PC-9 (cell line): ENCODE results near the gene CACNA1S. TPM values are rescaled to one million over a fixed set of nuclear protein-coding genes. Genes with fewer than 3 reads are reported as not detected.

Experiments used
- BruUV-seq: library from RNA; stranded (reverse); fragments of 400-500 nt; replicated peaks from 2 replicates; lab custom pipeline; 2021; lab: Mats Ljungman, UMichigan
- CTCF ChIA-PET: fragments of 300-600 bp; sonication (Branson Sonifier 250); formaldehyde crosslinking; loops from one replicate; lab custom pipeline; 2022; ENCODE audit warnings: antibody characterized with exemption; lab: Charles Lee
- POLR2A ChIA-PET: fragments of 300-600 bp; sonication (Branson Sonifier 250); formaldehyde crosslinking; loops from one replicate; lab custom pipeline; 2022; ENCODE audit warnings: antibody characterized with exemption; ENCODE audit not compliant: unreplicated experiment; lab: Charles Lee
- DNase-seq, 2 experiments: peaks; one replicate each; pipeline versions ENCODE4 v3.0.0 to v3.0.0-alpha.2; 2015 to 2022; ENCODE audit warnings: mixed read lengths in 1 of 2
- H2AFZ ChIP-seq: fragments of 200-600 bp; sonication (generic); 2 replicates; pipeline ENCODE4 v1.8.1; 2017; ENCODE audit warnings: antibody characterized with exemption
- H3F3A ChIP-seq: fragments of 200-600 bp; sonication (generic); 2 replicates; pipeline ENCODE4 v1.8.1; 2017; ENCODE audit warnings: antibody characterized with exemption, mild to moderate bottlenecking, low read depth; ENCODE audit not compliant: insufficient read depth
- H3K27ac ChIP-seq: fragments of 200-600 bp; sonication (generic); 2 replicates; pipeline ENCODE4 v1.6.1; 2016; ENCODE audit warnings: mixed run types
- H3K27me3 ChIP-seq: fragments of 200-600 bp; sonication (generic); 2 replicates; pipeline ENCODE4 v1.6.1; 2016; ENCODE audit warnings: low read depth, mixed run types; ENCODE audit not compliant: insufficient read depth
- H3K36me3 ChIP-seq: fragments of 200-600 bp; sonication (generic); 2 replicates; pipeline ENCODE4 v1.6.1; 2016; ENCODE audit warnings: low read depth, mixed run types
- H3K4me1 ChIP-seq: fragments of 200-600 bp; sonication (generic); replicated peaks from 2 replicates; pipeline ENCODE4 v1.6.1; 2016; ENCODE audit warnings: mixed run types; ENCODE audit not compliant: insufficient read depth
- H3K4me2 ChIP-seq: fragments of 200-600 bp; sonication (generic); 2 replicates; pipeline ENCODE4 v1.6.1; 2017; ENCODE audit warnings: mixed run types
- H3K4me3 ChIP-seq: fragments of 200-600 bp; sonication (generic); 2 replicates; pipeline ENCODE4 v1.6.1; 2016; ENCODE audit warnings: mixed run types
- H3K79me2 ChIP-seq: fragments of 200-600 bp; sonication (generic); 2 replicates; pipeline ENCODE4 v1.6.1; 2017; ENCODE audit warnings: low read depth, mixed run types
- H3K9me2 ChIP-seq: fragments of 200-600 bp; sonication (generic); 2 replicates; pipeline ENCODE4 v1.8.1; 2017; ENCODE audit warnings: mild to moderate bottlenecking; ENCODE audit not compliant: insufficient read depth
- H3K9me3 ChIP-seq: fragments of 200-600 bp; sonication (generic); 2 replicates; pipeline ENCODE4 v1.8.1; 2016; ENCODE audit warnings: low read depth; ENCODE audit not compliant: insufficient read depth
- H4K20me1 ChIP-seq: fragments of 200-600 bp; sonication (generic); 2 replicates; pipeline ENCODE4 v1.8.1; 2017; ENCODE audit not compliant: insufficient read depth
- EZH2 ChIP-seq: fragments of 200-600 bp; sonication (generic); IDR thresholded peaks from 2 replicates; pipeline ENCODE4 v1.8.0; 2017; ENCODE audit warnings: antibody characterized with exemption, low read depth
- intact Hi-C: fragments of 100-400 bp; cut with micrococcal nuclease; formaldehyde crosslinking; loops from one replicate; pipeline ENCODE4 v1.10.0; 2022; ENCODE audit not compliant: unreplicated experiment
- total RNA-seq: library from RNA; stranded (reverse); gene quantifications from 2 replicates; pipeline ENCODE4 v1.2.3, GENCODE V29; 2021
- TF ChIP-seq, protein P1 (sequence below): fragments of 200-600 bp; sonication (generic); conservative IDR thresholded peaks from 2 replicates; pipeline ENCODE4 v1.6.1; 2017; ENCODE audit warnings: mixed run types, antibody characterized with exemption, mild to moderate bottlenecking, moderate library complexity

The CACNA1S gene
- total RNA-seq, 1 experiment from 2014 or later, result not detected

DNA sequence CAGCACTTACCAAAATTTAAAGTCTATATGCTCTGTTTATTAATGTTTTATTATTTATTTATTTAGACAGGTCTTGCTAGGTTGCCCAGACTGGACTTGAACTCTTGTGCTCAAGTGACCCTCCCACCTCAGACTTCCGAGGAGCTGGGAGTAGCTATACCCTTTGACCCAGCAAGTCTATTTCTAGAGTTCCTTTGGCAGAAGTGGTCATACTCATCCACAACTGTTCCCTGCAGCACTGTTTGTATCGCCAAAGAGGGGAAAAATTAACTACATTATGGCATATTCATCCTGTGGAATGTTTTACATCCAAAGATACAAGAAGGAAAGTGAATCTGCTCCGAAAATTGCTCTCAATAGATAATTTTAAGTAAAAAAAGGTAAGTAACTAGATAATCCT, 28.5 kb downstream of the CACNA1S start:
- TF ChIP-seq, protein P1, sequence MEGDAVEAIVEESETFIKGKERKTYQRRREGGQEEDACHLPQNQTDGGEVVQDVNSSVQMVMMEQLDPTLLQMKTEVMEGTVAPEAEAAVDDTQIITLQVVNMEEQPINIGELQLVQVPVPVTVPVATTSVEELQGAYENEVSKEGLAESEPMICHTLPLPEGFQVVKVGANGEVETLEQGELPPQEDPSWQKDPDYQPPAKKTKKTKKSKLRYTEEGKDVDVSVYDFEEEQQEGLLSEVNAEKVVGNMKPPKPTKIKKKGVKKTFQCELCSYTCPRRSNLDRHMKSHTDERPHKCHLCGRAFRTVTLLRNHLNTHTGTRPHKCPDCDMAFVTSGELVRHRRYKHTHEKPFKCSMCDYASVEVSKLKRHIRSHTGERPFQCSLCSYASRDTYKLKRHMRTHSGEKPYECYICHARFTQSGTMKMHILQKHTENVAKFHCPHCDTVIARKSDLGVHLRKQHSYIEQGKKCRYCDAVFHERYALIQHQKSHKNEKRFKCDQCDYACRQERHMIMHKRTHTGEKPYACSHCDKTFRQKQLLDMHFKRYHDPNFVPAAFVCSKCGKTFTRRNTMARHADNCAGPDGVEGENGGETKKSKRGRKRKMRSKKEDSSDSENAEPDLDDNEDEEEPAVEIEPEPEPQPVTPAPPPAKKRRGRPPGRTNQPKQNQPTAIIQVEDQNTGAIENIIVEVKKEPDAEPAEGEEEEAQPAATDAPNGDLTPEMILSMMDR, result no peak
- DNase-seq, result no peak
- Histone ChIP-seq H3K4me3 (no peak overlapping the region), H3K36me3 (no peaks in the 10 kb centered on the region), H3K9me3 (no peaks in the 10 kb centered on the region), H2AFZ (no peak overlapping the region), H4K20me1 (no peaks in the 10 kb centered on the region), H3K4me2 (no peak overlapping the region), H3K27me3 (peaks cover 35% of the 10 kb centered on the region), H3K9me2 (no peaks in the 10 kb centered on the region), H3K27ac (no peak overlapping the region), H3F3A (no peaks in the 10 kb centered on the region), H3K79me2 (no peaks in the 10 kb centered on the region), H3K4me1 (no peaks in the 10 kb centered on the region)
- ChIA-PET CTCF (interaction anchor here (0.6 kb wide), 1 partner anchor 28 kb away, joined by 16 read pairs; the partner anchor contains the start of gene CACNA1S), POLR2A (no interaction called here)
- BruUV-seq, result no TSS peak
- intact Hi-C loops, result no loop called here

DNA sequence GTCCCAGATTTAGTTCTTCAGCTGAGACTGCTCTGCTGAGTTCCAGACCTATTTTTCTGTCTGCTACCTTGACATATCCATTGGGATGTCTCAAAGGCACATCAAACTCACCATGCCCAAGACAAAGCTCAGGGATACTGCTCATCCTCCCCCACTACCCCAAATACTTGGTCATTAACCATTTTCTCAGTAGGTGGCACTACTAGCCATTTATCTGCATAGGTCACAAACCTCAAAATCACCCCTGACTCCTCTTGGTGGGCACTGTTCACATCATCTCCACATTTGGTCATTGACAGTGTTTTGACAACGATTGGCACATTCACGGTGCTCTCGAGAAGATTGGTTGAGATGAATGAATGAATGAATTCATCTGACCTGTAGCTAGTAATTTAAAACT, 32.1 kb downstream of the CACNA1S start:
- BruUV-seq, result no TSS peak
- Histone ChIP-seq H3K27ac (no peak overlapping the region), H3K9me2 (no peaks in the 10 kb centered on the region), H3K79me2 (no peaks in the 10 kb centered on the region), H3F3A (no peaks in the 10 kb centered on the region), H4K20me1 (no peaks in the 10 kb centered on the region), H3K27me3 (peaks cover 57% of the 10 kb centered on the region), H3K9me3 (no peaks in the 10 kb centered on the region), H2AFZ (no peak overlapping the region), H3K4me2 (no peak overlapping the region), H3K36me3 (no peaks in the 10 kb centered on the region), H3K4me3 (no peak overlapping the region), H3K4me1 (no peaks in the 10 kb centered on the region)
- TF ChIP-seq, protein P1, result no peak
- no peak for TF ChIP-seq EZH2
- intact Hi-C loops, result no loop called here
- ChIA-PET CTCF (interaction anchor here (0.6 to 0.8 kb wide), 3 partner anchors 33 to 546 kb away, joined by 3 to 18 read pairs (median 10); no protein-coding TSS in a partner anchor), POLR2A (interaction anchor here (0.7 kb wide), 1 partner anchor 33 kb away, joined by 3 read pairs; no protein-coding TSS in a partner anchor)
- DNase-seq, result no peak

DNA sequence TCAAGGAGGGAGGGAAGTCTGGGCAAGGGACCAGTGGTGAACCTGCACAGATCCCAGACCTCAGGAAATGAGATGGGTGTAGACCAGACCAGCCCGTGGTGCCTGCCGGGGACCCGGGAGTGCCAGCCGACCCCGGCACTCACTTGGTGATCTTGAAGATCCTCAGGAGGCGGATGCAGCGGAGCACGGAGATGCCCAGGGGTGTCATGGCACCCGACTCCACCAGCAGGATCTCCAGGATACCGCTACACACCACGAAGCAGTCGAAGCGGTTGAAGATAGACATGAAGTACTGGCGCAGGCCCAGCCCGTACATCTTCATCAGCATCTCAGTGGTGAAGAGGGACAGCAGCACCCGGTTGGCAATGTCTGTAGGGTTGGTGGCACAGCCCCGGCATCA, 34.5 kb downstream of the CACNA1S start:
- Histone ChIP-seq H3K4me1 (no peaks in the 10 kb centered on the region), H2AFZ (no peak overlapping the region), H3K9me3 (no peaks in the 10 kb centered on the region), H3K36me3 (no peaks in the 10 kb centered on the region), H4K20me1 (no peaks in the 10 kb centered on the region), H3K27me3 (peaks cover 47% of the 10 kb centered on the region), H3K4me3 (no peak overlapping the region), H3K27ac (no peak overlapping the region), H3K9me2 (no peaks in the 10 kb centered on the region), H3F3A (no peaks in the 10 kb centered on the region), H3K79me2 (no peaks in the 10 kb centered on the region), H3K4me2 (no peak overlapping the region)
- intact Hi-C loops, result no loop called here
- no peak for DNase-seq
- no peak for TF ChIP-seq EZH2
- no TSS peak for BruUV-seq
- POLR2A ChIA-PET, result interaction anchor here (0.6 kb wide), 1 partner anchor 119 kb away, joined by 4 read pairs; no protein-coding TSS in a partner anchor
- CTCF ChIA-PET, result interaction anchor here (0.6 kb wide), 1 partner anchor 283 kb away, joined by 8 read pairs; no protein-coding TSS in a partner anchor

DNA sequence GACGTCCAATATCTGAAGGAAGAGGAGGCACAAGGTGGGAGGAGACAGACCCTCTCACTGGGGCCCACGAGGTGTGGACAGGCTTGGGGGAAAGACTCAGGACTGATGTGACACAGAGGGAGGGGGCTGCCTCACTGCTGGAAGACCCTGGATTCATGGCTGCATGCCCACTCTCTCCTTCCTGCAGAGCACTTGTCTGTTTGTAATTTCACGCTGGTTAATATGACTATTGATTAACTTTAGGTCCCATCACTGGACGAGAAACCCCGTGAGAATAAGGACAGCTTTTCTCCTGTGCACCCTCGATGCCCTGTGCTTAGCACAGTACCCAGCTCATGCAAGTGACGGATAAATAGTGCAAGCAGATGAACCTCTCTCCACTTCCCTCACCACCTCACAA, 35.1 kb downstream of the CACNA1S start:
- Histone ChIP-seq H3K79me2 (no peaks in the 10 kb centered on the region), H4K20me1 (no peaks in the 10 kb centered on the region), H3K9me3 (no peaks in the 10 kb centered on the region), H3F3A (no peaks in the 10 kb centered on the region), H3K27me3 (peaks cover 51% of the 10 kb centered on the region), H3K9me2 (no peaks in the 10 kb centered on the region), H2AFZ (no peak overlapping the region), H3K4me3 (no peak overlapping the region), H3K4me2 (no peak overlapping the region), H3K27ac (no peak overlapping the region), H3K36me3 (no peaks in the 10 kb centered on the region), H3K4me1 (no peaks in the 10 kb centered on the region)
- DNase-seq, result no peak
- TF ChIP-seq, protein P1, result no peak
- no peak for TF ChIP-seq EZH2
- POLR2A ChIA-PET, result no interaction called here
- intact Hi-C loops, result no loop called here
- CTCF ChIA-PET, result no interaction called here
- no TSS peak for BruUV-seq
